ENCODE measurements around the gene USP13.
"Not testable (repeated sequence)": the region's sequence is repeated elsewhere in the genome, so short reads cannot be mapped to it uniquely, and the experiment has no call there.

The USP13 gene, protein sequence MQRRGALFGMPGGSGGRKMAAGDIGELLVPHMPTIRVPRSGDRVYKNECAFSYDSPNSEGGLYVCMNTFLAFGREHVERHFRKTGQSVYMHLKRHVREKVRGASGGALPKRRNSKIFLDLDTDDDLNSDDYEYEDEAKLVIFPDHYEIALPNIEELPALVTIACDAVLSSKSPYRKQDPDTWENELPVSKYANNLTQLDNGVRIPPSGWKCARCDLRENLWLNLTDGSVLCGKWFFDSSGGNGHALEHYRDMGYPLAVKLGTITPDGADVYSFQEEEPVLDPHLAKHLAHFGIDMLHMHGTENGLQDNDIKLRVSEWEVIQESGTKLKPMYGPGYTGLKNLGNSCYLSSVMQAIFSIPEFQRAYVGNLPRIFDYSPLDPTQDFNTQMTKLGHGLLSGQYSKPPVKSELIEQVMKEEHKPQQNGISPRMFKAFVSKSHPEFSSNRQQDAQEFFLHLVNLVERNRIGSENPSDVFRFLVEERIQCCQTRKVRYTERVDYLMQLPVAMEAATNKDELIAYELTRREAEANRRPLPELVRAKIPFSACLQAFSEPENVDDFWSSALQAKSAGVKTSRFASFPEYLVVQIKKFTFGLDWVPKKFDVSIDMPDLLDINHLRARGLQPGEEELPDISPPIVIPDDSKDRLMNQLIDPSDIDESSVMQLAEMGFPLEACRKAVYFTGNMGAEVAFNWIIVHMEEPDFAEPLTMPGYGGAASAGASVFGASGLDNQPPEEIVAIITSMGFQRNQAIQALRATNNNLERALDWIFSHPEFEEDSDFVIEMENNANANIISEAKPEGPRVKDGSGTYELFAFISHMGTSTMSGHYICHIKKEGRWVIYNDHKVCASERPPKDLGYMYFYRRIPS

DNA sequence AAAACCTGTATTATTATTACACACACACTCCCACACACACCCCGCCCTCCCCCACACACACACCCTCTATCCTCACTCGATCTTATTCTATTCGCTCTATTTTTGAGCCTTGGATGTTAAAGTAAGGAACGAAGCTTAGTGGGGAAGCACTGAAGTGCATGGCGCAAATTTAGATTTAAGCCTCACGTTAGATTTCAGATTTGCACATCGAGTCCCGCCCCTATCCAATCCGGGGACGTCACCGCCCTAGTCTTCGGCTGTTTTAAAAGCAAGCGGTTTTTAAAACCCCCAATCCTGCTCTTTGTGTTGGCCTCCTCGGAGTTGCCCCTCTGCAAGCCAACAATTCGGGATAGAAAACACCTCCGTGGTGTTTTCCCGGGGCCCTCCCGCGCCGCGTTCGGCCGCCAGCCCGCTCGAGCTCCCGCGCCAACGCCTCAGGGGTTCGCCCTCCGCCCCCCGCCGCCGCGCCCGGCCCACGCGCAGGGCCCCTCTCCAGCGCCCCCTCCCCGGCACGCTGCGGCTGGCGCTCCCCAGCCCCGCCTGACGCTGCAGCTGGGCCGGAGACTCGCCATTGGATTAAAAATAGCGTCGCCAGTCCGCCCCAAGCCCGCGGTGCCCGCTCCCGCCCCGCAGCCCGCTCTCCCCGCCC is at the start of gene USP13:
USP13 (plus strand) TSS at position 594 of the 649 bp plus-strand sequence. CDS start 186 bp downstream, outside the sequence.
- peak; percentile 68 for DNase-seq

DNA sequence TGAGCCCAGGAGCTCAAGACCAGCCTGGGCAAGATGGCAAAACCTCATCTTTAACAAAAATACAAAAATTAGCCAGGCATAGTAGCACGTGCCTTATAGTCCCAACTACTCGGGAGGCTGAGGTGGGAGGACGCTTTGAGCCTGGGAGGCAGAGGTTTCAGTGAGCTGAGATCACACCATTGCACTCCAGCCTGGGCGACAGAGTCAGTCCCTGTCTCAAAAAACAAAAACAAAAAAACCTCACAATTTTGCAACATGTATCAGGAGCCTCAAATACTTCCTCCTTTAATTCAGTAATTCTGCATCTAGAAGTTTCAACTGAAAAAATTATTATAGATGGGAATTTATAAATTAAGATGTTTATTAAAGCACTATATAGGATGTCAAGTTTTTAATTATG is 49.5 kb upstream of the USP13 start:
- peak; percentile 38 for DNase-seq

DNA sequence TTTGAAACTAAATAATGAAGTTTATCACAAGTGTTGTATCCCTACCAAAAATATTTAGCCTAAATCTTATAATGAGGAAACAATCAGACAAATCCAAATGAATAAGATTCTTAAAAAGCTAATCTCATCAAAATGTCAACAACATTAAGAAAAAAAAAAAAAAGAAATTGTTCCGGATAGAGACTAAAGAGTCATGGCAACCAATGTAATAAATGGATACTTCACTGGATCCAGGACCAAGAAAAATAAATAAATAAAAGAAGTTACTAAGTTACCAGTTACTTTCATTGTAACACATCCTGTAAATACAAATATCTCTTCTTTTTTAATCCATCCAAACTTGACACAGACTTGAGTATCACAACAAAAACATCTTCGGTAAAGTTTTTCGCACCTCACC is 49.0 kb upstream of the USP13 start:
- no peak for DNase-seq

GRCh38 chr3:179604321-179605078 is 48.3 kb upstream of the USP13 start, which contains the start of the genes MRPL47 and NDUFB5:
Gene MRPL47, minus strand, starts transcription at chr3:179604638. Its CDS starts 14 bp downstream, at chr3:179604624.
Gene NDUFB5, plus strand, starts transcription at chr3:179604794. Its CDS starts 22 bp downstream, at chr3:179604816.
- DNase-seq, result peak; percentile 96

GRCh38 chr3:179606534-179607085 is 46.2 kb upstream of the USP13 start:
- DNase-seq, result peak; percentile 71

GRCh38 chr3:179608931-179609720 is 43.7 kb upstream of the USP13 start:
- peak; percentile 76 for DNase-seq

- no peak for DNase-seq
These were observed 42.8 kb upstream of the USP13 start for GRCh38 chr3:179610066-179610465.

GRCh38 chr3:179613807-179614206 is 39.0 kb upstream of the USP13 start:
- no peak for DNase-seq

- peak; percentile 3 for DNase-seq
These were observed 37.2 kb upstream of the USP13 start for GRCh38 chr3:179615458-179616173.

DNA sequence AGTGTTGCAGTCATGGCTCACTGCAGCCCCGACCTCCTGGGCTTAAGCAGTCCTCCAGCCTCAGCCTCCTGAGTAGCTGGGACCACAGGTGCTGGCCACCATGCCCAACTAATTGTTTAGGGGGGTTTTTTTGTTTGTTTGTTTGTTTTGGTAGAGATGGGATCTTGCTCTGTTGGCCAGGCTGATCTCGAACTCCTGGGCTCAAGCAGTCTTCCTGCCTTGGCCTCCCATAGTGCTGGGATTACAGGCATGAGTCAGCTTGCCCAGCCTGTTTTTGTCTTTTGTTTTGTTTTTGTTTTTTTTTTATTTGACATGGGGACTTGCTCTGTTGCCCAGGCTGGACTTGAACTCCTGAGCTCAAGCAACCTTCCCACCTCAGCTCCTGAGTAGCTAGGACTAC is 30.8 kb upstream of the USP13 start:
- DNase-seq, result no peak

DNA sequence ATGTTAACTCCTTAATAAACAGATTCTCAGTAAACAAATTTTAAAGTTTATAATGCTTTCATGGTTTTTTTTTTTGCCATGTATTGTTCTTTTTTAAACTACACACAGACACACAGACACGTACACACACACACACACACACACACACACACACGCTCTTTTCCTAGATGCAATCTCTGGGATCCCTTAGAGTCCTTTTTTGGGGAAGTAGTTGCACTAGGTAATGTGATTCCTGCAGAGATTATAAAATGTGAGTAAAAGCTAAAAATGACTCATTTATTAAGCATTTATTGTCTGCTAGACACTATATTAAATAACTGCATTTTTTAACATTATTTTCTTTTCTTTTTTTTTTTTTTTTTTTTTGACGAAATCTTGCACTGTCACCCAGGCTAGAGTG is 28.4 kb upstream of the USP13 start:
- no peak for DNase-seq

DNA sequence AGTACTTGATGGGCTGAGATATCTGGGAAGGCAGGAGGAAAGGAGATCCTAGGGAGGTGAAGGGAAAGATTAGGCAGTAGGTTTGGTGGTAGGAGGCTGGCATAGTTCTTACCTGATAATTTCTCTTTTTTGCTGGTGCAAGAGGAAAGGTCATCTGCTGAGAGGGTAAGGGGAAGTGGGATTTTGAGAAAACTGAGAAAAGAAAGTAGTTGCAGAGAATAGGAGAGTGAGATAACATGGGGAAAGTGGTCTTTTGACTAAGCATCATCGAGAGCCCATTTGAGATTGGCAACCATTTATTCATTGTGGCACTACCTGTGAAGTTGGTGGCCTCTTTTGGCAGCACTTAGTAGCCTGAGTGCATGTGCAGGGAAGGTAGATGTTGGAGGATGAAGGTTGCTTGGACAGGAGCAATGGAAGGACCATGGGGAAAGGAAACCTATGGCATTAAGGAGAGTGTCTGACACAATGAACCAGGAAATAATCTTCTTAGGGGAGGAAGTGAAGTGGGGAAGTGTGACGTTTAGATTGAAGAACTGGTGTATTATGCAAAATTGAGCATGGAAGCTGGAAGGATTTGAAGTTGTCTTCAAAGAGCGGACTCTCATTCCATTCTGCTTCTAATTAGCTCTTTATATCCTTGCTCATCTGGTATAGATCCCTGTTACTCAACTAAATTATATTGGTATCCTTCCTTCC is 21.9 kb upstream of the USP13 start:
- no peak for DNase-seq

DNA sequence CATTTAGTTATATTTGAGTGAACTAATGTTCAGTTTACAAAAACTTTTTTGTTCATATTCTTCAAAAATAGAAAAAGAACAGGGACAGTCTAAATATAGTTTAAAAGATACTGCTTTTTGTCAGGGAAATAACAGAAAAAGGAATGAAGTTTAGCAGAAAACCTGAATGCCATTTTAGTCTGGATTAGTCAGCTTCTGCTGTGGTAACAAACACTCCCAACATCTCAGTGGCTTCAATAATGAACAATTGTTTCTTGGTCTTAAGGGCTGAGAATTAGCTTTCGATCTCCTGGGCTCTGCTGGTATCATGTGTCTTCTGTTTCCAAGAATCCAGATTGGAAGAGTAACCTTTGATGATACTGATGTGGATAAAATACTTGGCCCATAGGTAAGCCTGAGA is 12.4 kb upstream of the USP13 start:
- DNase-seq, result no peak

GRCh38 chr3:179642871-179643270 is 10.0 kb upstream of the USP13 start:
- no peak for DNase-seq

- not testable (repeated sequence) for DNase-seq
These were observed 9.0 kb upstream of the USP13 start for GRCh38 chr3:179643837-179644236.

DNA sequence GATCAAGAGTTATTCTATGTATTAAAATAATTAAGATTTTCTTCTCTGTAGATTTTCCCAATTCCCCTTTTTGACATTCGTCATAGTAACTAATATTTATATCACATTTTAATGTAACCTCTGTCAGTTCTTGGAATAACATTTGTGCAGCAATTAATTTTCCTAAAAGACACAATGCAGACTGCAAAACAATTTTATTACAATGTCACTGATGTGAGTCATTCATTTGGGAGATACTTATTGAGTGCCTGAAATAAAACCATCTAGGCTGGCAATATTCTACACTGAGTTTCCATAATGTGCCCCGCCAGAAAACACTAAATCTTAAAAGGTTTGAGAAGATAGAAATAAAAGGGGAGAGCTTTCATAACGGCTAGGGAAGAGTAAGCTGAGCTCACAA is 6.7 kb upstream of the USP13 start:
- no peak for DNase-seq

GRCh38 chr3:179651687-179652446 is 973 bp upstream of the USP13 start:
- no peak for DNase-seq

DNA sequence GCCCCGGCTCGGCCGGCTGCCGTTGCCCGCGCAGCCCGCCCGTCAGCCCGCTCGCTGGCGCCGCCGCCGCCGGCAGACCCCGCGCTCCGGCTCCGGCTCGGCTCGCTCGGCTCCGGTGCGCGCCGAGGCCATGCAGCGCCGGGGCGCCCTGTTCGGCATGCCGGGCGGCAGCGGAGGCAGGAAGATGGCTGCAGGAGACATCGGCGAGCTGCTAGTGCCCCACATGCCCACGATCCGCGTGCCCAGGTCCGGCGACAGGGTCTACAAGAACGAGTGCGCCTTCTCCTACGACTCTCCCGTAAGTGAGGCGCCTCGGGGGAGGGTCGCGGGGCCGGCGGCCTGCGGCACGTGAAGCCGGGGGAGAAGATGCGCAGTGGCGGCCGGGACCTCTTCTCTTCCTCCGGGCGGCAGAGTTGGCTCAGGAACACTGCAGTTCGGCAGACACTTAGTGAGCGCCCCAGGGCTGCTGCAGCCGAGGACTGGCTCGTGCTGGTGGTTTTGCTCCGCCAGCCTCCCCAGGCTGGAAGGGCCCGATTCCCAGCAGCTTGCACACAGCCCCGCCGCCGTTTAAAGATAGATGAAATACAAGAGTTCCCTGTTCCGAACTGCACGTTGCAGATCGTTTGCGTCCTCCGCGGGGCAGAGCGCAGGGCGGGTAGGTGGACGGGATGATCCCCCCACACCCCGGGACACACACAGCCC is 407 bp downstream of the USP13 start:
- DNase-seq, result peak; percentile 65

Data from MV-4-11 (cell line).